ENCODE data around the gene PALM.
A peak's percentile ranks its signal among the peaks of the same experiment; 100 is the strongest.

PALM gene

DNA sequence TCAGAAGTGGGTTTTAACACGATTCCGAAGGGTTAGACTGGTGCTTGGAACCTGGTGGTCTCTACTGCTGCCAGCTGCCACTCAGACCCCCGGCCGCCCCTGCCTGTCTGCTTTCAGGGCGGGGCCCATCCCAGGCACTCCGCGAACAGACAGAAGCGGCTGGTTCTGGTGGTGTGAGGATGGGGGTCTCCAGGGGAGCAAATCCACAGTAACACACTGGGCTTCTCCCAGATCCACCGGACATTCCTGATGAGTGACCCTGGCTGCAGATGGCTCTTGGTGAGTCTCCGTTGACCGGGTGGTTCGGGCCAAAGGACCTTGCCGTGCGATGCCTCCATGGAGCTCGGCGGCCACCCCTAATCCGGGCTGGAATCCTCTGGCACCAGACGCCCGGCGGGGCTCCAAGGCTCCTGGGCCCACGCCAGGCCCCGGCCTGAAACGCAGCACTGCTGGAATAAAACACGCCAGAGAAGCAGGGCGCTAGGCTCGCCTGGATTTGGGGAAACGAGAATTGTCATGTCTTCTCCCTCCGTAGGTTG lies 86.4 kb downstream of the PALM start:
- CTCF ChIA-PET = no interaction called here
- POLR2A ChIA-PET = interaction anchor here (1.5 kb wide), 1 partner anchor 69 kb away, joined by 3 read pairs; no protein-coding TSS in a partner anchor
- no peak for DNase-seq (ENCODE audit: extremely low spot score)
- TF ChIP-seq HDGF (IDR thresholded peaks at IDR 0.05; ENCODE audit: borderline replicate concordance) = no peak
- TF ChIP-seq ARNT (IDR thresholded peaks at IDR 0.05) = no peak
- TF ChIP-seq TARDBP (IDR thresholded peaks at IDR 0.05) = no peak
- no peak for TF ChIP-seq CTBP1 (IDR thresholded peaks at IDR 0.05; ENCODE audit: borderline replicate concordance)
- TF ChIP-seq SUZ12 (IDR thresholded peaks at IDR 0.05) = no peak
- no peak for TF ChIP-seq FOXK2 (IDR thresholded peaks at IDR 0.05)
- TF ChIP-seq BHLHE40 (IDR thresholded peaks at IDR 0.05; ENCODE audit: borderline replicate concordance) = no peak
- TF ChIP-seq ELF4 (IDR thresholded peaks at IDR 0.05) = no peak
- no peak for TF ChIP-seq LEF1 (IDR thresholded peaks at IDR 0.05; ENCODE audit: borderline replicate concordance)
- TF ChIP-seq NFRKB (IDR thresholded peaks at IDR 0.05) = no peak

DNA sequence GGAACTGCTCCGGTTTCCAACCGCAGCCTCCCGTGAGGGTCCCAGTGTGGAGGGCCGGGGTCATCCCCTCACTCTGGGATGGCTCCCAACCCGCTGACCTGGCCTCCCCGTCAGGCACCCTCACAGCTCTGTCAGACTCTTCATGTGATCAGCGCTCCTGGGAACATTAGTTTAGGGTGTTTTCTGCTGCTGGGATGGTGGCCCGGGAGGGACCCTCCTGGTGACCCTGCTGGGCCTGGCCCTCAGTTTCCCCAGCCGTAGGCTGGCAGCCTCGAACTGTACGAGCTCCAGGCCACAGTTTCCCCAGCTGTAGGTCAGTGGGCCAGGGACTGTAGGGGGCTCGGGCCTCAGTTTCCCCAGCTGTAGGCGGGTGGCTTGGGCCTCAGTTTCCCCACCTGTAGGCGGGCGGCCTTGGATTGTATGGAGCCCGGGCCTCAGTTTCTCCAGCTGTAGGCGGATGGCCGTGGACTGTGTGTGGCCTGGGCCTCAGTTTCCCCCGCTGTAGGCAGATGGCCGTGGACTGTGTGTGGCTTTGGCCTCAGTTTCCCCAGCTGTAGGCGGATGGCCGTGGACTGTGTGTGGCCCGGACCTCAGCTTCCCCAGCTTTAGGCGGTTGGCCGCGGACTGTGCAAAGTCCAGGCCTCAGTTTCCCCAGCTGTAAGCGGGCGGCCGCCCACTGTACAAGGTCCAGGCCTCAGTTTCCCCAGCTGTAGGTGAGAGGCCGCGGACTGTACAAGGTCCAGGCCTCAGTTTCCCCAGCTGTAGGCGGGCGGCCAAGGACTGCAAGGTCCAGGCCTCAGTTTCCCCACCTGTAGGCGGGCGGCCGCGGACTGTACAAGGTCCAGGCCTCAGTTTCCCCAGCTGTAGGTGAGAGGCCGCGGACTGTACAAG lies 87.2 kb downstream of the PALM start:
- POLR2A ChIA-PET = interaction anchor here (1.5 kb wide), 1 partner anchor 68 kb away, joined by 3 read pairs; no protein-coding TSS in a partner anchor
- CTCF ChIA-PET = no interaction called here
- TF ChIP-seq CTBP1 (IDR thresholded peaks at IDR 0.05; ENCODE audit: borderline replicate concordance) = no peak
- DNase-seq (ENCODE audit: extremely low spot score) = no peak

DNA sequence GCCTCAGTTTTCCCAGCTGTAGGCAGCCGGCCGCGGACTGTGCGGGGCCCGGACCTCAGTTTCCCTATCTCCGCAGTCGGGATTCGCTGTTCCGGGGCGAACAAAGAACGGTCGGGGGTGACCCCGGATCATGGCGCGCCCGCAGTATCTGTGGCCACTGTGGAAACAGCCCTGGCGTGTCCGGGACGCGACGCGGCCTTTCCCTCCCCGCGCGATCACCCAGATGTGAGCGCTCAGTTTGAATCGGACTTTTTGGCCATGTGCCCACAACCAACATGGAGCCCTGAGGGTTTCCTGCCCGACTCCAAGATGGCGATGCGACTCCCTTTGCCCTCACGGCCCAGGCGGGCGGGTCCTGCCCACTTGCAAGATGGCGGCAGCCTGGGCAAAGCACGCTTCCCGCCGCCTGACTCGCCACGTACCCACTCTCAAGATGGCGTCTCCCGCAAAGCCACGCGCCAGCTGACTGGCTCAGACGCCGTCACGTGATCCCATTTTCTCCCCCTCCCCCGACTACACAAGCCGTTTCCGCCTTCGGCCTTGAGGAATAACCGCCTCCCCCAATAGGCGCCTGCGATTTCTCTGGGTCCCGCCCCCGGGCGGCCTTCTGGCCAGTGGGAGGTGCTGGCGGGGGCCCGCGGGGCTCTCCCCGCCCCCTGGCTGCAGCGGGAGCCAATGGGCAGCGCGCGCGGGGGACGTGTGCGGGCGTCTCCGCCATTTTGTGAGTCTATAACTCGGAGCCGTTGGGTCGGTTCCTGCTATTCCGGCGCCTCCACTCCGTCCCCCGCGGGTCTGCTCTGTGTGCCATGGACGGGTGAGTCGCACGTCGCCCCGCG lies 88.2 kb downstream of the PALM start, which contains the start of gene PTBP1:
Gene PTBP1 (plus strand): TSS at position 761 of the 836 bp plus-strand sequence. CDS start 46 bp downstream, at position 807.
- DNase-seq (ENCODE audit: extremely low spot score) = peak; percentile 95
- POLR2A ChIA-PET = interaction anchor here (0.6 to 1.0 kb wide), 3 partner anchors 19 to 52 kb away, joined by 3 read pairs; partner anchors contain the start of gene AZU1
- CTCF ChIA-PET = no interaction called here
- TF ChIP-seq ZNF384 (IDR thresholded peaks at IDR 0.05) (no peak), ARNT (IDR thresholded peaks at IDR 0.05) (no peak), LEF1 (IDR thresholded peaks at IDR 0.05; ENCODE audit: borderline replicate concordance) (no peak), BHLHE40 (IDR thresholded peaks at IDR 0.05; ENCODE audit: borderline replicate concordance) (no peak), TARDBP (IDR thresholded peaks at IDR 0.05) (no peak), SUZ12 (IDR thresholded peaks at IDR 0.05) (no peak), FOXM1 (IDR thresholded peaks at IDR 0.05; ENCODE audit: borderline replicate concordance) (no peak), SP1 (IDR thresholded peaks at IDR 0.05) (no peak; the same call in 1 of the 2 replicates), ELF4 (IDR thresholded peaks at IDR 0.05) (peak; percentile 97), HDGF (IDR thresholded peaks at IDR 0.05; ENCODE audit: borderline replicate concordance) (0 out of 2 replicates have a peak, but pooled peaks have one; percentile 73), NFRKB (IDR thresholded peaks at IDR 0.05) (no peak; the same call in 1 of the 2 replicates), FOXK2 (IDR thresholded peaks at IDR 0.05) (no peak), L3MBTL2 (conservative IDR thresholded peaks at IDR 0.05) (peak; percentile 64), FOXA1 (IDR thresholded peaks at IDR 0.05) (no peak), CTBP1 (IDR thresholded peaks at IDR 0.05; ENCODE audit: borderline replicate concordance) (no peak)
- TF ChIP-seq, protein P1, sequence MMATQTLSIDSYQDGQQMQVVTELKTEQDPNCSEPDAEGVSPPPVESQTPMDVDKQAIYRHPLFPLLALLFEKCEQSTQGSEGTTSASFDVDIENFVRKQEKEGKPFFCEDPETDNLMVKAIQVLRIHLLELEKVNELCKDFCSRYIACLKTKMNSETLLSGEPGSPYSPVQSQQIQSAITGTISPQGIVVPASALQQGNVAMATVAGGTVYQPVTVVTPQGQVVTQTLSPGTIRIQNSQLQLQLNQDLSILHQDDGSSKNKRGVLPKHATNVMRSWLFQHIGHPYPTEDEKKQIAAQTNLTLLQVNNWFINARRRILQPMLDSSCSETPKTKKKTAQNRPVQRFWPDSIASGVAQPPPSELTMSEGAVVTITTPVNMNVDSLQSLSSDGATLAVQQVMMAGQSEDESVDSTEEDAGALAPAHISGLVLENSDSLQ (IDR thresholded peaks at IDR 0.05) = peak; percentile 97
